HCT116 (cell line): ENCODE measurements around the gene PKM.

Experiments used
- CEBPB ChIP-seq: IDR thresholded peaks from 2 replicates; pipeline ENCODE4 v1.6.1; 2012; ENCODE audit warnings: low read depth
- CTCF ChIP-seq, 3 experiments: fragments of 200-600 bp in 1 of 3; sonication (generic) in 1 of 3; IDR thresholded peaks in 2 of 3; conservative IDR thresholded peaks in 1 of 3; 2 replicates each; pipeline ENCODE4 v1.5.1; 2012 to 2017; ENCODE audit warnings: low read depth in 2 of 3, low read length in 2 of 3, antibody characterized with exemption in 1 of 3, borderline replicate concordance in 1 of 3, control low read depth in 1 of 3, mild to moderate bottlenecking in 1 of 3, mixed read lengths in 1 of 3, mixed run types in 1 of 3, moderate library complexity in 1 of 3; ENCODE audit not compliant: insufficient read depth in 1 of 3
- JUND ChIP-seq: IDR thresholded peaks from 2 replicates; pipeline ENCODE4 v1.6.1; 2012
- MAX ChIP-seq: IDR thresholded peaks from 2 replicates; pipeline ENCODE4 v1.6.1; 2012
- POLR2A ChIP-seq: IDR thresholded peaks from 2 replicates; pipeline ENCODE4 v1.7.0; 2011; ENCODE audit warnings: borderline replicate concordance; ENCODE audit not compliant: insufficient read depth, insufficient read length; ENCODE audit errors: extremely low read depth
- POLR2AphosphoS5 ChIP-seq: IDR thresholded peaks from 2 replicates; pipeline ENCODE4 v1.6.1; 2011; ENCODE audit warnings: mild to moderate bottlenecking, low read depth, low read length, moderate library complexity
- RAD21 ChIP-seq: IDR thresholded peaks from 2 replicates; pipeline ENCODE4 v1.6.1; 2012; ENCODE audit warnings: low read depth, mild to moderate bottlenecking
- REST ChIP-seq: IDR thresholded peaks from 2 replicates; pipeline ENCODE4 v1.6.1; 2012; ENCODE audit warnings: low read depth
- TCF7L2 ChIP-seq: IDR thresholded peaks from 2 replicates; pipeline ENCODE4 v1.7.0; 2011; ENCODE audit warnings: borderline replicate concordance, inconsistent platforms; ENCODE audit not compliant: insufficient read depth, insufficient read length; ENCODE audit errors: extremely low read depth
- YY1 ChIP-seq: IDR thresholded peaks from 2 replicates; pipeline ENCODE4 v1.6.1; 2011; ENCODE audit warnings: low read length, low read depth, moderate library complexity, mild to moderate bottlenecking; ENCODE audit not compliant: insufficient replicate concordance; ENCODE audit errors: extremely low read depth
- ZBTB33 ChIP-seq: IDR thresholded peaks from 2 replicates; pipeline ENCODE4 v1.6.1; 2011; ENCODE audit warnings: mild to moderate bottlenecking, low read length, moderate library complexity; ENCODE audit not compliant: insufficient replicate concordance; ENCODE audit errors: extremely low read depth

GRCh38 chr15:72205273-72205672, 25.7 kb downstream of the PKM start:
- TF ChIP-seq CTCF (IDR thresholded peaks at IDR 0.05 in 2 of 3, conservative IDR thresholded peaks at IDR 0.05 in 1 of 3; ENCODE audit: borderline replicate concordance in 1 of 3, insufficient read depth in 1 of 3, low read depth in 2 of 3, low read length in 2 of 3), result no peak
- TF ChIP-seq POLR2A, result no peak
- no peak for TF ChIP-seq YY1
- no peak for TF ChIP-seq ZBTB33
- no peak for TF ChIP-seq MAX
- TF ChIP-seq CEBPB, result no peak
- TF ChIP-seq JUND, result no peak
- no peak for TF ChIP-seq TCF7L2
- TF ChIP-seq POLR2AphosphoS5, result no peak
- no peak for TF ChIP-seq RAD21
- no peak for TF ChIP-seq REST
